Suprapubic skin (tissue), 4 donors: Measurements from ENCODE around the gene TNFRSF11A.

Source experiments
- POLR2A ChIP-seq, 2 donors: fragments of 450-650 bp; IDR thresholded peaks; one replicate each; pipeline ENCODE4 v1.6.1; 2017; ENCODE audit warnings: antibody characterized with exemption in 2 of 2, mild to moderate bottlenecking in 2 of 2, moderate library complexity in 2 of 2
- POLR2AphosphoS5 ChIP-seq, 3 donors: sonication (generic); formaldehyde crosslinking; IDR thresholded peaks; one replicate each; pipeline ENCODE4 v1.6.1; 2017; ENCODE audit warnings: antibody characterized with exemption in 3 of 3
- TF ChIP-seq, protein P1 (sequence below), 2 donors: fragments of 200-600 bp in 1 of 2; fragments of 450-650 bp in 1 of 2; sonication (generic) in 1 of 2; IDR thresholded peaks; one replicate each; pipeline ENCODE4 v1.5.1; 2016 to 2019; ENCODE audit warnings: antibody characterized with exemption in 2 of 2, mild to moderate bottlenecking in 1 of 2, moderate library complexity in 1 of 2

DNA sequence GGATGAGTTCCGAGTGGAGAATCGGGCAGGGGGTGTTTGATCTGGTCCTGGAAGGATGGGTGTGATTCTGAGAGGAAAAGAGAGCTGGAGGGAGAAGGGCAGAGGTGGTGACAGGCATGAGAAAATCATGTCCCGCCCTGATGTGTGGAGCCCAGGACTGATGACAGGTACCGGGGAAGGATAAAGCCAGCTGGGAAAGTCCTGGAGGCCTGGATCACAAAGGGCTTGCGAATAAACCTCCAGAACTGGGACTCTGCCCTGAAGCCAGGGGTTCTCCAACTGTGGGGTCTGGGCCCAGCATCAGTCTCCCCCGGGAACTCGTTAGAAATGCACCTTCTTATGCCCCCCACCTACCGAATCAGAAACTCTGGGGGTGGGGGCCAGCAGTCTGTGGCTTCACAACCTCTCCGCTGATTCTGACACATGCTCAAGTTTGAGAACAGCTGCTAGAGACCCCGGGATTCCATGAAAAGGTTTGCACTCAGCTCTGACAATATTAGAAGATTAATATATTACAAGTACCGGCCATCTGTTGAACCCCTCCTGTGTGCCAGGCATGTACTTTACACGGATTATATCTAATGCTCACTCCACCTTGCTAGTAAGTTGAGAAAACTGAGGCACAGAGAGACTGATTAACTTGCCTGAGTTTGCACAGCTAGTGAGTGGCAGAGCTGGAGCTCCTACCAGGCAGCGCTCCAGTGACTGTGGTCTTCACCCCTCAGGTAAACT, 8.0 kb downstream of the TNFRSF11A start:
- TF ChIP-seq, protein P1, sequence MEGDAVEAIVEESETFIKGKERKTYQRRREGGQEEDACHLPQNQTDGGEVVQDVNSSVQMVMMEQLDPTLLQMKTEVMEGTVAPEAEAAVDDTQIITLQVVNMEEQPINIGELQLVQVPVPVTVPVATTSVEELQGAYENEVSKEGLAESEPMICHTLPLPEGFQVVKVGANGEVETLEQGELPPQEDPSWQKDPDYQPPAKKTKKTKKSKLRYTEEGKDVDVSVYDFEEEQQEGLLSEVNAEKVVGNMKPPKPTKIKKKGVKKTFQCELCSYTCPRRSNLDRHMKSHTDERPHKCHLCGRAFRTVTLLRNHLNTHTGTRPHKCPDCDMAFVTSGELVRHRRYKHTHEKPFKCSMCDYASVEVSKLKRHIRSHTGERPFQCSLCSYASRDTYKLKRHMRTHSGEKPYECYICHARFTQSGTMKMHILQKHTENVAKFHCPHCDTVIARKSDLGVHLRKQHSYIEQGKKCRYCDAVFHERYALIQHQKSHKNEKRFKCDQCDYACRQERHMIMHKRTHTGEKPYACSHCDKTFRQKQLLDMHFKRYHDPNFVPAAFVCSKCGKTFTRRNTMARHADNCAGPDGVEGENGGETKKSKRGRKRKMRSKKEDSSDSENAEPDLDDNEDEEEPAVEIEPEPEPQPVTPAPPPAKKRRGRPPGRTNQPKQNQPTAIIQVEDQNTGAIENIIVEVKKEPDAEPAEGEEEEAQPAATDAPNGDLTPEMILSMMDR (IDR thresholded peaks at IDR 0.05) = no peak
- TF ChIP-seq POLR2AphosphoS5 (IDR thresholded peaks at IDR 0.05) (no peak), POLR2A (IDR thresholded peaks at IDR 0.05) (no peak)
